GM21367 (cell line): ENCODE measurements around the gene SPATA6L.

Experiments used
- ATAC-seq: cut with Tn5 transposase; IDR thresholded peaks from one replicate; pipeline ENCODE4 v1.9.1; 2021; ENCODE audit not compliant: unreplicated experiment

The SPATA6L gene

GRCh38 chr9:4553951-4554381 is 112.3 kb downstream of the SPATA6L start:
- ATAC-seq: no peak

DNA sequence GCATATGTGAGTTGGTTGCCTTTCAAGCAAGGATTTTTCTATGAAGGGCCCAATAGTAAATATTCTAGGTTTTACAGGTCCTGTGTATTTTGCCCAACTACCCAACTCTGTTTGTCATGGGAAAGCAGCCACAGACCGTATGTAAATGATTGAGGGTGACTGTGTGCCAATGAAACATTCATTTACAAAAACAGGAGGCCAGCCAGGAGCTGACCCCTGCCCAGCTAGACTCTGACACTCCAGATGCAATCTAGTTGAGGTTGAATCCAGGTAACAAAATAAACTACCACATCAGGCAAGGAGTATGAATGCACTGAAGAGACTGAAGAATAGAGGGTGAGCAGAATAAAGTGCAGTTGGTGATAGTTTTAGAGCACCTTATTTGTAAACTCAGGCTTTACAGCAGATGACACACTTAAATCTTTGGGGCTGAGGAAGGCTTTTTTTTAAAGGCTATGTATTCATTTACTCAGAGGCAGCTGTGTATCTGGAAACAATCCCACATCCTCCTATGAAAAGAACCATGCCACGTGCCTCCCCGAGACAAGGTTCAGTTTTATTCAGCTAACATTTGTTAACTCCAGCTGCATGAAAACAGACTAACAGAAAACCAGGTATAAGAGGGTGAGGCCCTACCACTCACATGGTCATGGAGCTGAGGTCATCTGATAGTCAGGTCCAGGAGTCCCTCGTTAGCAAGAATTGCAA is 115.3 kb downstream of the SPATA6L start:
- no peak for ATAC-seq

GRCh38 chr9:4549751-4550295 is 116.5 kb downstream of the SPATA6L start:
- ATAC-seq: no peak

- ATAC-seq: no peak
Observed at GRCh38 chr9:4548811-4549725, 117.2 kb downstream of the SPATA6L start.
